Hepatocyte (in vitro differentiated cells): ENCODE measurements around the gene CYTH1. TPM values are rescaled to one million over a fixed set of nuclear protein-coding genes. Genes with fewer than 3 reads are reported as not detected.

Experiments
- DNase-seq: peaks from one replicate; pipeline ENCODE4 v3.0.0-alpha.2; 2016; ENCODE audit warnings: low spot score
- H2AFZ ChIP-seq: fragments of 200-600 bp; sonication (generic); 2 replicates; pipeline ENCODE4 v1.6.0; 2016; ENCODE audit warnings: antibody characterized with exemption, mild to moderate bottlenecking
- H3K27ac ChIP-seq: fragments of 200-600 bp; sonication (generic); 2 replicates; pipeline ENCODE4 v1.5.1; 2016; ENCODE audit warnings: mild to moderate bottlenecking
- H3K27me3 ChIP-seq: fragments of 200-600 bp; sonication (generic); 2 replicates; pipeline ENCODE4 v1.6.1; 2016
- H3K36me3 ChIP-seq: fragments of 200-600 bp; sonication (generic); replicated peaks from 2 replicates; pipeline ENCODE4 v1.5.1; 2016; ENCODE audit warnings: low read depth; ENCODE audit not compliant: insufficient read depth
- H3K4me1 ChIP-seq: fragments of 200-600 bp; sonication (generic); 2 replicates; pipeline ENCODE4 v1.5.1; 2016; ENCODE audit warnings: mild to moderate bottlenecking, moderate library complexity; ENCODE audit not compliant: insufficient read depth
- H3K4me2 ChIP-seq: fragments of 200-600 bp; sonication (generic); 2 replicates; pipeline ENCODE4 v1.6.0; 2016
- H3K4me3 ChIP-seq: fragments of 200-600 bp; sonication (generic); 2 replicates; pipeline ENCODE4 v1.5.1; 2016; ENCODE audit warnings: mild to moderate bottlenecking
- H3K79me2 ChIP-seq: fragments of 200-600 bp; sonication (generic); 2 replicates; pipeline ENCODE4 v1.6.0; 2017; ENCODE audit warnings: mild to moderate bottlenecking
- H3K9me2 ChIP-seq: fragments of 200-600 bp; sonication (generic); replicated peaks from 2 replicates; pipeline ENCODE4 v1.6.0; 2017; ENCODE audit warnings: mild to moderate bottlenecking; ENCODE audit not compliant: insufficient read depth
- H3K9me3 ChIP-seq: fragments of 200-600 bp; sonication (generic); 2 replicates; pipeline ENCODE4 v1.5.1; 2016; ENCODE audit warnings: low read depth, mild to moderate bottlenecking
- H4K20me1 ChIP-seq: fragments of 200-600 bp; sonication (generic); 2 replicates; pipeline ENCODE4 v1.6.0; 2016; ENCODE audit warnings: mild to moderate bottlenecking; ENCODE audit not compliant: insufficient read depth, poor library complexity, severe bottlenecking
- CTCF ChIP-seq: fragments of 200-600 bp; sonication (generic); IDR thresholded peaks from 2 replicates; pipeline ENCODE4 v1.5.1; 2016; ENCODE audit warnings: antibody characterized with exemption, mild to moderate bottlenecking; ENCODE audit not compliant: poor library complexity
- EZH2 ChIP-seq: fragments of 200-600 bp; sonication (generic); IDR thresholded peaks from 2 replicates; pipeline ENCODE4 v1.6.1; 2016; ENCODE audit warnings: antibody characterized with exemption, mild to moderate bottlenecking, borderline replicate concordance
- EZH2phosphoT487 ChIP-seq: fragments of 200-600 bp; sonication (generic); IDR thresholded peaks from one replicate; pipeline ENCODE4 v1.6.1; 2018; ENCODE audit warnings: antibody characterized with exemption, mild to moderate bottlenecking, low read depth, moderate library complexity; ENCODE audit not compliant: unreplicated experiment, severe bottlenecking
- WGBS: methylation state at CpG from one replicate; pipeline ENCODE4 v1.1.6; 2016; ENCODE audit warnings: low lambda C conversion rate; ENCODE audit errors: missing lambda C conversion rate; 5-methylcytosine and 5-hydroxymethylcytosine counted together
- polyA plus RNA-seq: library from polyadenylated mRNA; unstranded; fragments of >200 nt; fragmentation: Nextera tagmentation; extraction: Ambion mirVana; gene quantifications from 2 replicates; pipeline ENCODE4 v1.2.1, GENCODE V29; 2016
- total RNA-seq: library from RNA; depleted of rRNA; stranded (reverse); fragments of >200 nt; gene quantifications from 2 replicates; pipeline ENCODE4 v1.2.3, GENCODE V29; 2014

Gene CYTH1
- total and polyA plus RNA-seq, 2 experiments from 2014 or later, result 38.5 to 44.4 TPM

GRCh38 chr17:78675316-78675616 lies 106.8 kb downstream of the CYTH1 start:
- no peak for TF ChIP-seq EZH2
- TF ChIP-seq EZH2phosphoT487, result no peak

GRCh38 chr17:78674595-78675315 lies 107.3 kb downstream of the CYTH1 start:
- DNase-seq, result no peak
- no peaks in the 10 kb centered on the region for H4K20me1 ChIP-seq
- no peaks in the 10 kb centered on the region for H3K4me1 ChIP-seq
- no peaks in the 10 kb centered on the region for H3K9me3 ChIP-seq
- H2AFZ ChIP-seq, result no peak overlapping the region
- TF ChIP-seq EZH2phosphoT487 (no peak), EZH2 (no peak), CTCF (no peak)
- no peaks in the 10 kb centered on the region for H3K9me2 ChIP-seq
- no peaks in the 10 kb centered on the region for H3K27me3 ChIP-seq
- H3K79me2 ChIP-seq, result no peaks in the 10 kb centered on the region
- no peak overlapping the region for H3K4me2 ChIP-seq
- H3K4me3 ChIP-seq, result no peak overlapping the region
- 94% methylated on average over 28 of the region's 28 CpGs for WGBS
- H3K27ac ChIP-seq, result no peak overlapping the region
- no peaks in the 10 kb centered on the region for H3K36me3 ChIP-seq

More at GRCh38 chr17:78675316-78675616, 106.8 kb downstream of the CYTH1 start:
- H3K4me2 ChIP-seq, result no peak overlapping the region
- no peak overlapping the region for H2AFZ ChIP-seq
- no peak overlapping the region for H3K4me3 ChIP-seq
- DNase-seq, result no peak
- H4K20me1 ChIP-seq, result no peaks in the 10 kb centered on the region
- H3K27ac ChIP-seq, result no peak overlapping the region
- H3K79me2 ChIP-seq, result no peaks in the 10 kb centered on the region
- H3K36me3 ChIP-seq, result no peaks in the 10 kb centered on the region
- no peaks in the 10 kb centered on the region for H3K9me3 ChIP-seq
- no peaks in the 10 kb centered on the region for H3K27me3 ChIP-seq
- no peaks in the 10 kb centered on the region for H3K4me1 ChIP-seq
- H3K9me2 ChIP-seq, result no peaks in the 10 kb centered on the region
- 98% methylated on average over 17 of the region's 17 CpGs for WGBS

- 95% methylated on average over 5 of the region's 5 CpGs for WGBS
- Histone ChIP-seq H3K79me2 (no peaks in the 10 kb centered on the region), H3K4me2 (no peak overlapping the region), H3K4me3 (no peak overlapping the region), H3K36me3 (no peaks in the 10 kb centered on the region), H3K9me3 (no peaks in the 10 kb centered on the region), H3K9me2 (no peaks in the 10 kb centered on the region), H4K20me1 (no peaks in the 10 kb centered on the region), H3K27ac (no peak overlapping the region), H3K4me1 (no peaks in the 10 kb centered on the region), H3K27me3 (no peaks in the 10 kb centered on the region), H2AFZ (no peak overlapping the region)
- TF ChIP-seq EZH2phosphoT487 (no peak), EZH2 (no peak), CTCF (no peak)
- no peak for DNase-seq
Observed at GRCh38 chr17:78674156-78674555, 107.9 kb downstream of the CYTH1 start.

GRCh38 chr17:78673395-78673794 lies 108.7 kb downstream of the CYTH1 start:
- DNase-seq, result no peak
- TF ChIP-seq EZH2 (no peak), CTCF (no peak), EZH2phosphoT487 (no peak)
- WGBS, result 90% methylated on average over 7 of the region's 7 CpGs
- Histone ChIP-seq H3K27ac (no peak overlapping the region), H3K79me2 (no peaks in the 10 kb centered on the region), H3K36me3 (no peaks in the 10 kb centered on the region), H2AFZ (no peak overlapping the region), H3K4me3 (no peak overlapping the region), H3K4me1 (no peaks in the 10 kb centered on the region), H4K20me1 (no peaks in the 10 kb centered on the region), H3K27me3 (no peaks in the 10 kb centered on the region), H3K9me3 (no peaks in the 10 kb centered on the region), H3K4me2 (no peak overlapping the region), H3K9me2 (no peaks in the 10 kb centered on the region)
